GM19023 (cell line): ENCODE results near the gene DOCK6.
A peak's percentile ranks its signal among the peaks of the same experiment; 100 is the strongest.
"Not testable (repeated sequence)": the region's sequence is repeated elsewhere in the genome, so short reads cannot be mapped to it uniquely, and the experiment has no call there.

Experiments
- ATAC-seq: cut with Tn5 transposase; IDR thresholded peaks from one replicate; pipeline ENCODE4 v1.9.1; 2021; ENCODE audit warnings: mild to moderate bottlenecking, moderate library complexity; ENCODE audit not compliant: unreplicated experiment

The DOCK6 gene

GRCh38 chr19:11199517-11199916, 62.8 kb downstream of the DOCK6 start:
- no peak for ATAC-seq

GRCh38 chr19:11198769-11199424, 63.4 kb downstream of the DOCK6 start:
- no peak for ATAC-seq

GRCh38 chr19:11198175-11198534, 64.2 kb downstream of the DOCK6 start:
- ATAC-seq: no peak

- ATAC-seq: peak; percentile 80
Measured at GRCh38 chr19:11197291-11198174, 64.8 kb downstream of the DOCK6 start, which contains the start of gene KANK2. Gene KANK2, minus strand, starts transcription at chr19:11197545. Its CDS starts 3,034 bp downstream, at chr19:11194511.

GRCh38 chr19:11196406-11197287, 65.7 kb downstream of the DOCK6 start:
- no peak for ATAC-seq

GRCh38 chr19:11195681-11196080, 66.6 kb downstream of the DOCK6 start:
- ATAC-seq: no peak

GRCh38 chr19:11194656-11195558, 67.4 kb downstream of the DOCK6 start:
- no peak for ATAC-seq

GRCh38 chr19:11194173-11194572, 68.2 kb downstream of the DOCK6 start:
- no peak for ATAC-seq

GRCh38 chr19:11192957-11193939, 69.1 kb downstream of the DOCK6 start:
- no peak for ATAC-seq

GRCh38 chr19:11191934-11192333, 70.4 kb downstream of the DOCK6 start:
- ATAC-seq: no peak

- ATAC-seq: no peak
Measured at GRCh38 chr19:11191273-11191755, 71.0 kb downstream of the DOCK6 start.

- ATAC-seq: no peak
Measured at GRCh38 chr19:11190501-11190900, 71.8 kb downstream of the DOCK6 start.

- no peak for ATAC-seq
Measured at GRCh38 chr19:11187441-11187840, 74.9 kb downstream of the DOCK6 start.

- no peak for ATAC-seq
Measured at GRCh38 chr19:11182994-11183393, 79.3 kb downstream of the DOCK6 start.

- no peak for ATAC-seq
Measured at GRCh38 chr19:11181488-11181887, 80.8 kb downstream of the DOCK6 start.

GRCh38 chr19:11180975-11181374, 81.3 kb downstream of the DOCK6 start:
- ATAC-seq: not testable (repeated sequence)

GRCh38 chr19:11180346-11180745, 82.0 kb downstream of the DOCK6 start:
- ATAC-seq: no peak

- ATAC-seq: no peak
Measured at GRCh38 chr19:11179716-11180297, 82.5 kb downstream of the DOCK6 start.

- not testable (repeated sequence) for ATAC-seq
Measured at GRCh38 chr19:11179145-11179465, 83.2 kb downstream of the DOCK6 start.
